ENCODE data around the gene ARHGEF16.

Gene ARHGEF16

GRCh38 chr1:3454811-3455618, 550 bp downstream of the ARHGEF16 start:
- DNase-seq (ENCODE audit: insufficient read length, low spot score) (peak; percentile 53), FAIRE-seq (no peak)

GRCh38 chr1:3455670-3456448, 1.4 kb downstream of the ARHGEF16 start:
- no peak for DNase-seq (ENCODE audit: insufficient read length, low spot score)
- no peak for FAIRE-seq

GRCh38 chr1:3456449-3456963, 2.0 kb downstream of the ARHGEF16 start:
- no peak for FAIRE-seq
- DNase-seq (ENCODE audit: insufficient read length, low spot score), result no peak

- FAIRE-seq, result no peak
- no peak for DNase-seq (ENCODE audit: insufficient read length, low spot score)
Measured at GRCh38 chr1:3456964-3457909, 2.8 kb downstream of the ARHGEF16 start.

GRCh38 chr1:3457910-3458883, 3.7 kb downstream of the ARHGEF16 start:
- FAIRE-seq (no peak), DNase-seq (ENCODE audit: insufficient read length, low spot score) (no peak)

- no peak for FAIRE-seq
Measured at GRCh38 chr1:3459051-3459908, 4.8 kb downstream of the ARHGEF16 start.

GRCh38 chr1:3459940-3460671, 5.6 kb downstream of the ARHGEF16 start:
- FAIRE-seq (no peak), DNase-seq (ENCODE audit: insufficient read length, low spot score) (no peak)

More at GRCh38 chr1:3459051-3459908, 4.8 kb downstream of the ARHGEF16 start:
- DNase-seq (ENCODE audit: insufficient read length, low spot score), result no peak

GRCh38 chr1:3460672-3461131, 6.2 kb downstream of the ARHGEF16 start:
- FAIRE-seq (peak; percentile 81), DNase-seq (ENCODE audit: insufficient read length, low spot score) (peak; percentile 51)

- FAIRE-seq (no peak), DNase-seq (ENCODE audit: insufficient read length, low spot score) (no peak)
Measured at GRCh38 chr1:3461238-3461933, 6.9 kb downstream of the ARHGEF16 start.

- FAIRE-seq, result no peak
- DNase-seq (ENCODE audit: insufficient read length, low spot score), result no peak
Measured at GRCh38 chr1:3461934-3462275, 7.4 kb downstream of the ARHGEF16 start.

- DNase-seq (ENCODE audit: insufficient read length, low spot score) (no peak), FAIRE-seq (no peak)
Measured at GRCh38 chr1:3462356-3463012, 8.0 kb downstream of the ARHGEF16 start.

- FAIRE-seq (no peak), DNase-seq (ENCODE audit: insufficient read length, low spot score) (no peak)
Measured at GRCh38 chr1:3463013-3463385, 8.5 kb downstream of the ARHGEF16 start.

- no peak for FAIRE-seq
Measured at GRCh38 chr1:3463408-3463863, 9.0 kb downstream of the ARHGEF16 start.

GRCh38 chr1:3463891-3464648, 9.6 kb downstream of the ARHGEF16 start:
- DNase-seq (ENCODE audit: insufficient read length, low spot score), result no peak

More at GRCh38 chr1:3463408-3463863, 9.0 kb downstream of the ARHGEF16 start:
- DNase-seq (ENCODE audit: insufficient read length, low spot score), result no peak

GRCh38 chr1:3464649-3465025, 10.2 kb downstream of the ARHGEF16 start:
- no peak for DNase-seq (ENCODE audit: insufficient read length, low spot score)
- FAIRE-seq, result no peak

More at GRCh38 chr1:3463891-3464648, 9.6 kb downstream of the ARHGEF16 start:
- no peak for FAIRE-seq
